HCT116 (cell line): ENCODE measurements around the gene ZNF483. TPM values are rescaled to one million over a fixed set of nuclear protein-coding genes. Genes with fewer than 3 reads are reported as not detected.

Source experiments
- ATAC-seq: fragments of 200-7000 bp; cut with Tn5 transposase; 2 replicates; pipeline ENCODE4 v1.9.1; 2020; ENCODE audit warnings: mild to moderate bottlenecking, moderate library complexity
- BruUV-seq: library from RNA; stranded (reverse); fragments of 400-500 nt; replicated peaks from 2 replicates; lab custom pipeline; 2021; lab: Mats Ljungman, UMichigan
- CTCF ChIA-PET: fragments of 300-600 bp; sonication (Branson Sonifier 250); formaldehyde crosslinking; loops from one replicate; lab custom pipeline; 2021; ENCODE audit warnings: antibody characterized with exemption; lab: Charles Lee
- POLR2A ChIA-PET: fragments of 300-600, 350-600 bp; sonication (Branson Sonifier 250); formaldehyde crosslinking; loops from one replicate; lab custom pipeline; 2021; ENCODE audit warnings: antibody characterized with exemption; lab: Charles Lee
- RAD21 ChIA-PET, 2 experiments: fragments of 300-600 bp; sonication (Branson Sonifier 250); formaldehyde crosslinking; loops; one replicate each; lab custom pipeline; 2023; ENCODE audit warnings: low total read pairs in 2 of 2; ENCODE audit not compliant: uncharacterized antibody in 2 of 2, unreplicated experiment in 2 of 2, low non-redundant PET in 1 of 2; lab: Charles Lee
- DNase-seq: peaks from one replicate; pipeline ENCODE4 v3.0.0-alpha.2; 2010; ENCODE audit warnings: low read depth, low spot score
- H2AFZ ChIP-seq: fragments of 200-600 bp; shearing (Covaris generic), sonication (generic); 2 replicates; pipeline ENCODE4 v1.6.1; 2017; ENCODE audit warnings: low read depth, mixed run types, mixed read lengths, antibody characterized with exemption, low read length; ENCODE audit not compliant: poor library complexity, severe bottlenecking
- H3K27ac ChIP-seq: 2 replicates; pipeline ENCODE4 v1.5.1; 2012; ENCODE audit warnings: low read depth, low read length
- H3K27me3 ChIP-seq: fragments of 200-600 bp; sonication (generic); 2 replicates; pipeline ENCODE4 v1.6.1; 2016; ENCODE audit warnings: mixed run types, low read length, mixed read lengths; ENCODE audit not compliant: insufficient read depth
- H3K36me3 ChIP-seq, 2 experiments: fragments of 200-500 bp in 1 of 2; fragments of 200-600 bp in 1 of 2; sonication (Bioruptor generic) in 1 of 2; sonication (generic) in 1 of 2; 2 replicates each; pipeline versions ENCODE4 v1.5.1 to v1.6.1; 2014 to 2016; ENCODE audit warnings: low read length in 2 of 2, inconsistent platforms in 1 of 2, mixed read lengths in 1 of 2, mixed run types in 1 of 2; ENCODE audit not compliant: insufficient read depth in 2 of 2, control insufficient read depth in 1 of 2
- H3K4me1 ChIP-seq, 2 experiments: fragments of 200-600 bp in 1 of 2; sonication (generic) in 1 of 2; 2 replicates each; pipeline versions ENCODE4 v1.5.1 to v1.6.1; 2012 to 2017; ENCODE audit warnings: low read length in 2 of 2, inconsistent platforms in 1 of 2, mild to moderate bottlenecking in 1 of 2, mixed read lengths in 1 of 2, mixed run types in 1 of 2, moderate library complexity in 1 of 2; ENCODE audit not compliant: insufficient read depth in 2 of 2, control insufficient read depth in 1 of 2
- H3K4me2 ChIP-seq: fragments of 200-600 bp; sonication (generic); 2 replicates; pipeline ENCODE4 v1.6.1; 2017; ENCODE audit warnings: mixed run types, low read length, mixed read lengths
- H3K4me3 ChIP-seq, 2 experiments: fragments of 200-600 bp in 1 of 2; sonication (generic) in 1 of 2; replicated peaks in 1 of 2; 2 replicates each; pipeline ENCODE4 v1.5.1; 2011 to 2016; ENCODE audit warnings: low read length in 2 of 2, control low read depth in 1 of 2, low read depth in 1 of 2, mild to moderate bottlenecking in 1 of 2, mixed read lengths in 1 of 2, mixed run types in 1 of 2
- H3K79me2 ChIP-seq: fragments of 200-600 bp; sonication (generic); 2 replicates; pipeline ENCODE4 v1.6.1; 2017; ENCODE audit warnings: mild to moderate bottlenecking, mixed run types, low read length, moderate library complexity, mixed read lengths; ENCODE audit not compliant: insufficient read depth
- H3K9ac ChIP-seq: fragments of 200-600 bp; sonication (generic); 2 replicates; pipeline ENCODE4 v1.6.1; 2016; ENCODE audit warnings: low read length, mixed read lengths
- H3K9me2 ChIP-seq: fragments of 200-600 bp; sonication (generic), shearing (Covaris generic); 2 replicates; pipeline ENCODE4 v1.6.1; 2017; ENCODE audit warnings: mixed run types, mild to moderate bottlenecking, moderate library complexity; ENCODE audit not compliant: insufficient read depth
- H3K9me3 ChIP-seq, 2 experiments: fragments of 200-500 bp in 1 of 2; fragments of 200-600 bp in 1 of 2; sonication (Bioruptor generic) in 1 of 2; sonication (generic) in 1 of 2; 2 replicates each; pipeline ENCODE4 v1.6.1; 2014 to 2017; ENCODE audit warnings: low read length in 2 of 2, mixed read lengths in 2 of 2, inconsistent platforms in 1 of 2, low read depth in 1 of 2, mild to moderate bottlenecking in 1 of 2, mixed run types in 1 of 2, moderate library complexity in 1 of 2; ENCODE audit not compliant: control insufficient read depth in 1 of 2, insufficient read depth in 1 of 2
- H4K20me1 ChIP-seq: fragments of 200-600 bp; sonication (generic), shearing (Covaris generic); 2 replicates; pipeline ENCODE4 v1.6.1; 2017; ENCODE audit warnings: mixed run types, mild to moderate bottlenecking, moderate library complexity; ENCODE audit not compliant: insufficient read depth
- EGR1 ChIP-seq: IDR thresholded peaks from 2 replicates; pipeline ENCODE4 v1.6.1; 2012; ENCODE audit warnings: low read depth
- ELF1 ChIP-seq: IDR thresholded peaks from 2 replicates; pipeline ENCODE4 v1.6.1; 2012; ENCODE audit warnings: low read depth, borderline replicate concordance
- EZH2phosphoT487 ChIP-seq: fragments of 200-600 bp; IDR thresholded peaks from 2 replicates; pipeline ENCODE4 v1.6.1; 2018; ENCODE audit warnings: antibody characterized with exemption, borderline replicate concordance
- FOSL1 ChIP-seq: IDR thresholded peaks from 2 replicates; pipeline ENCODE4 v1.6.1; 2012; ENCODE audit warnings: low read depth
- POLR2A ChIP-seq: IDR thresholded peaks from 2 replicates; pipeline ENCODE4 v1.7.0; 2011; ENCODE audit warnings: borderline replicate concordance; ENCODE audit not compliant: insufficient read depth, insufficient read length; ENCODE audit errors: extremely low read depth
- POLR2AphosphoS5 ChIP-seq: IDR thresholded peaks from 2 replicates; pipeline ENCODE4 v1.6.1; 2011; ENCODE audit warnings: mild to moderate bottlenecking, low read depth, low read length, moderate library complexity
- SP1 ChIP-seq: IDR thresholded peaks from 2 replicates; pipeline ENCODE4 v1.6.1; 2012; ENCODE audit warnings: low read depth
- TCF7L2 ChIP-seq: IDR thresholded peaks from 2 replicates; pipeline ENCODE4 v1.7.0; 2011; ENCODE audit warnings: borderline replicate concordance, inconsistent platforms; ENCODE audit not compliant: insufficient read depth, insufficient read length; ENCODE audit errors: extremely low read depth
- ZFX ChIP-seq: fragments of 450-650 bp; IDR thresholded peaks from 2 replicates; pipeline ENCODE4 v1.6.1; 2017
- ZNF274 ChIP-seq: fragments of 200-500 bp; sonication (Bioruptor generic); IDR thresholded peaks from 2 replicates; pipeline ENCODE4 v1.6.1; 2014; ENCODE audit warnings: mild to moderate bottlenecking, low read depth, low read length, inconsistent platforms
- intact Hi-C: fragments of 100-400 bp; cut with micrococcal nuclease; formaldehyde crosslinking; loops from 2 replicates; pipeline ENCODE4 v1.10.0; 2022
- total RNA-seq: library from RNA; stranded (reverse); gene quantifications from one replicate; pipeline ENCODE4 v1.2.1, GENCODE V29; 2021; ENCODE audit not compliant: unreplicated experiment
- TF ChIP-seq, protein P1 (sequence below), 3 experiments: fragments of 200-600 bp in 1 of 3; sonication (generic) in 1 of 3; IDR thresholded peaks in 2 of 3; conservative IDR thresholded peaks in 1 of 3; 2 replicates each; pipeline ENCODE4 v1.5.1; 2012 to 2017; ENCODE audit warnings: low read depth in 2 of 3, low read length in 2 of 3, antibody characterized with exemption in 1 of 3, borderline replicate concordance in 1 of 3, control low read depth in 1 of 3, mild to moderate bottlenecking in 1 of 3, mixed read lengths in 1 of 3, mixed run types in 1 of 3, moderate library complexity in 1 of 3; ENCODE audit not compliant: insufficient read depth in 1 of 3
- TF ChIP-seq, protein P2 (sequence below): IDR thresholded peaks from 2 replicates; pipeline ENCODE4 v1.6.1; 2011; ENCODE audit warnings: mild to moderate bottlenecking, low read length, moderate library complexity; ENCODE audit not compliant: insufficient replicate concordance; ENCODE audit errors: extremely low read depth

Gene ZNF483
- total RNA-seq, 1 experiment from 2014 or later = 5.0 TPM

DNA sequence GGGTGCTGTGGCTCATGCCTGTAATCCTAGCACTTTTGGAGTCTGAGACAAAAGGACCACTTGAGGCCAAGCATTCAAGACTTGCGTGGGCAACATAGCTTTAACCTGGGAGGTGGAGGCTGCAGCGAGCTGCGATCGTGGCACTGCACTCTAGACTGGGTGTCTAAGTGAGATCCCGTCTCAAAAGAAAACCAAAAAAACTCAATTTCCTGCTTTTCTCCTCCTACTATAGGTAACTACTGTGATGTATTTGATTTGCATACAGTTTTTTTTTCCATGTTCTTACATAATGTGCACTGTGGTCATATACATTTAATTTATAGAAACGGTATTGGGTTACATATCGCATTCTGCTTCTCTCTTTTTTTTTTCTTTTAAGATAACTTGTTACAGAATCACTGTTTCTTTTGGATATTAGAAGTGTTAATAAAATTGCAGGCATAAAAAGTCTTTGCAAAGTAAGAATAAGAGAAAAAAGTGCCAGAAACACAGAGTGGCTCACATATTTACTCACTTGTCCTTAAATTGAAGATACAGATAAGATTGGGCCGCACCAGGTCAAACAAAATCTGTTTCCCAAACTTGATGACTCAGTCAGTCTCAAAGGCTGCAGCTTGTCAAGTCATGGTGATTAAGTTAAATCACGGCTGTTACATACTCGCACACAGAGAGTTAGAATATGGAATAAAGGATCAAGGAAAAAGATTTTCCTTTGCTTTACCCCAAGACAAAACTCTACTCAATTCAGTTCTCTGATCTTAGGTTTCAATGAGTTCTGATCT lies 76.4 kb downstream of the ZNF483 start:
- BruUV-seq = no TSS peak
- TF ChIP-seq SP1 (no peak), ZFX (no peak), EGR1 (no peak), ZNF274 (no peak), TCF7L2 (no peak), ELF1 (no peak), POLR2A (no peak), EZH2phosphoT487 (no peak), FOSL1 (no peak), POLR2AphosphoS5 (no peak)
- TF ChIP-seq, protein P1, sequence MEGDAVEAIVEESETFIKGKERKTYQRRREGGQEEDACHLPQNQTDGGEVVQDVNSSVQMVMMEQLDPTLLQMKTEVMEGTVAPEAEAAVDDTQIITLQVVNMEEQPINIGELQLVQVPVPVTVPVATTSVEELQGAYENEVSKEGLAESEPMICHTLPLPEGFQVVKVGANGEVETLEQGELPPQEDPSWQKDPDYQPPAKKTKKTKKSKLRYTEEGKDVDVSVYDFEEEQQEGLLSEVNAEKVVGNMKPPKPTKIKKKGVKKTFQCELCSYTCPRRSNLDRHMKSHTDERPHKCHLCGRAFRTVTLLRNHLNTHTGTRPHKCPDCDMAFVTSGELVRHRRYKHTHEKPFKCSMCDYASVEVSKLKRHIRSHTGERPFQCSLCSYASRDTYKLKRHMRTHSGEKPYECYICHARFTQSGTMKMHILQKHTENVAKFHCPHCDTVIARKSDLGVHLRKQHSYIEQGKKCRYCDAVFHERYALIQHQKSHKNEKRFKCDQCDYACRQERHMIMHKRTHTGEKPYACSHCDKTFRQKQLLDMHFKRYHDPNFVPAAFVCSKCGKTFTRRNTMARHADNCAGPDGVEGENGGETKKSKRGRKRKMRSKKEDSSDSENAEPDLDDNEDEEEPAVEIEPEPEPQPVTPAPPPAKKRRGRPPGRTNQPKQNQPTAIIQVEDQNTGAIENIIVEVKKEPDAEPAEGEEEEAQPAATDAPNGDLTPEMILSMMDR (IDR thresholded peaks at IDR 0.05 in 2 of 3, conservative IDR thresholded peaks at IDR 0.05 in 1 of 3; ENCODE audit: borderline replicate concordance in 1 of 3, insufficient read depth in 1 of 3, low read depth in 2 of 3, low read length in 2 of 3) = no peak
- TF ChIP-seq, protein P2, sequence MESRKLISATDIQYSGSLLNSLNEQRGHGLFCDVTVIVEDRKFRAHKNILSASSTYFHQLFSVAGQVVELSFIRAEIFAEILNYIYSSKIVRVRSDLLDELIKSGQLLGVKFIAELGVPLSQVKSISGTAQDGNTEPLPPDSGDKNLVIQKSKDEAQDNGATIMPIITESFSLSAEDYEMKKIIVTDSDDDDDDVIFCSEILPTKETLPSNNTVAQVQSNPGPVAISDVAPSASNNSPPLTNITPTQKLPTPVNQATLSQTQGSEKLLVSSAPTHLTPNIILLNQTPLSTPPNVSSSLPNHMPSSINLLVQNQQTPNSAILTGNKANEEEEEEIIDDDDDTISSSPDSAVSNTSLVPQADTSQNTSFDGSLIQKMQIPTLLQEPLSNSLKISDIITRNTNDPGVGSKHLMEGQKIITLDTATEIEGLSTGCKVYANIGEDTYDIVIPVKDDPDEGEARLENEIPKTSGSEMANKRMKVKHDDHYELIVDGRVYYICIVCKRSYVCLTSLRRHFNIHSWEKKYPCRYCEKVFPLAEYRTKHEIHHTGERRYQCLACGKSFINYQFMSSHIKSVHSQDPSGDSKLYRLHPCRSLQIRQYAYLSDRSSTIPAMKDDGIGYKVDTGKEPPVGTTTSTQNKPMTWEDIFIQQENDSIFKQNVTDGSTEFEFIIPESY = no peak
- DNase-seq (no peak), ATAC-seq (no peak)
- ChIA-PET RAD21 (no interaction called here), POLR2A (no interaction called here), CTCF (no interaction called here)
- no peaks in the 10 kb centered on the region for H3K9me2 ChIP-seq
- H3K79me2 ChIP-seq = 0 out of 2 replicates have a peak, but pooled peaks cover 4% of the 10 kb centered on the region
- H3K36me3 ChIP-seq = peaks cover 0 to 8% of the 10 kb centered on the region in 2 experiments; a peak in 1 of 4 replicates
- no peak overlapping the region for H2AFZ ChIP-seq
- no peak overlapping the region for H3K9ac ChIP-seq
- intact Hi-C loops = no loop called here
- H3K27me3 ChIP-seq = no peaks in the 10 kb centered on the region
- H3K4me1 ChIP-seq = peaks cover 7 to 12% of the 10 kb centered on the region in 2 experiments; a peak in 3 of 4 replicates
- H3K4me2 ChIP-seq = no peak overlapping the region
- no peaks in the 10 kb centered on the region for H4K20me1 ChIP-seq
- no peak overlapping the region for H3K27ac ChIP-seq
- no peak overlapping the region for H3K4me3 ChIP-seq
- H3K9me3 ChIP-seq = no peaks in the 10 kb centered on the region
